ENCODE measurements around the gene INSC. TPM values are rescaled to one million over a fixed set of nuclear protein-coding genes. Genes with fewer than 3 reads are reported as not detected.

Gene INSC
- total RNA-seq, 2 experiments from 2014 or later, result 0.64 to 0.69 TPM

DNA sequence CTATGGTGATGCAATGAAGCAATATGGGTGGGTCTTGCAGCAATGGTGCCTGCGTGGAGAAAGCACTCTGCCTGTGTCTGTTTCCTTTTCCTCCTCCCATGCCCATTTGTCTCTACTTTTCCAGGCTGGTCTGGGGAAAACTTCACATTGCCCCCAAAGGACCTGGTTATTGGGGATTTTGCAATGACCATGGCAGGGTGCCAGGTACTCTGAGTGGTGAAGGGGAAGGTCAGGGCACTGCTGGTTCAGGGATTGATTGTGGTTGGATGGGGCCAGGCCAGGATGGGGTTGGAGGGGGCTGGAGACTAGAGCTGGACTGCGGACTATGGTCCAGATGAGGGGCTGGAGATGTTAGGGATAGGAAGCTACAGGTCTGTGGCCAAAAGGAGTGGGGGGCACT lies 92.1 kb downstream of the INSC start:
- ChIA-PET POLR2A (no interaction called here), CTCF (interaction anchor here (0.7 to 4.4 kb wide), 9 partner anchors 10 to 299 kb away, joined by 3 to 48 read pairs (median 8); no protein-coding TSS in a partner anchor)
- ATAC-seq, result no peak
- H3K27ac Mint-ChIP-seq, result no peak overlapping the region
- no peaks in the 10 kb centered on the region for H3K36me3 Mint-ChIP-seq (ENCODE audit: low read depth)
- H3K4me3 Mint-ChIP-seq, result no peak overlapping the region
- intact Hi-C loops (cut with DNase I, micrococcal nuclease), result loop anchor here in 1 of 2 experiments (5.0 kb wide), 1 partner anchor 229 kb away; no protein-coding TSS in a partner anchor
- no peaks in the 10 kb centered on the region for H3K27me3 Mint-ChIP-seq
- no peaks in the 10 kb centered on the region for H3K9me3 Mint-ChIP-seq (ENCODE audit: low read depth)
- no peaks in the 10 kb centered on the region for H3K4me1 Mint-ChIP-seq
- DNase-seq, result no peak

DNA sequence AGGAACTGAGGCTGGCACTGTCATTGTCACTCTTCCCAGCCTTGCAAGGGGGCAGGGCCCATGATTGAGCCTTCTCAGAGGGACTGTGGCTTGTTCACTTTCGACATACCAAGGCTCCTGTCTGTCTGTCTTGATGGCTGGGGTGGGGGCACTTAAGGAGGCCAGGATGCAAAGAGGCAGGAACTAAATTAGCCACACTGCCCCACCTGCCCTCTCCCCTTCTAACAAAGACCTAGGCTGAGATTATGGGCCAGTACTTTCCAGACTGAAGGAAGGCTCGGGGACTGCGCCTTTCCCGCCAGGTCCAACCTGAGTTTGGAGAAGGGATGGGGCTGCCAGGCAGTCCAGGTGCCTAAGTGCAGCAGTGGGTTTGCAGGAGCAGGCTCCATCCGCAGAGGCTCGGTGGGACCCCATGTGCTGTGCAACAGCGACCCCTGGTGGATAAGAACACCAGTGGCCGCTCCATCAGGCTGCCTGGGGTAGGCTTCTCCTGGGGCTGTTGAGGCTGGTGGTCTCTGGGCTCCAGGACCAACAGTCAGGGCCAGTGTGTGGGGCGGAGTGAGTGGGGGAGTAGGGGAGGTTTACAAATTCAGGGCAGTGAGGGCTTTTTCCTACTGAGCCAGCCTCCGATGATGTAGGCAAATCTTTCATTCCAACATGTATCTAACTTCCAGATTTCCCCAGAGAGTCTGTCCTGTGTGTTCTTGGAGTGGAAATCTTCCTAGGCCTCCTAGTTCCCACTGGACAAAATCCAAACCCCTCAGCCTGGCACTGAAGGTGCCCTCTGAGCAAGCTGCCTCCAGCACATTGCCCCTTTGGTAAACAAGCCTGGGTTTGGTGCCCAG lies 93.9 kb downstream of the INSC start:
- Mint-ChIP-seq H3K4me1 (no peaks in the 10 kb centered on the region), H3K9me3 (ENCODE audit: low read depth) (no peaks in the 10 kb centered on the region), H3K27me3 (no peaks in the 10 kb centered on the region), H3K27ac (no peak overlapping the region), H3K36me3 (ENCODE audit: low read depth) (no peaks in the 10 kb centered on the region), H3K4me3 (no peak overlapping the region)
- peak; percentile 87 for DNase-seq
- peak; percentile 97 for ATAC-seq
- ChIA-PET POLR2A (interaction anchor here (0.6 kb wide), 1 partner anchor 108 kb away, joined by 4 read pairs; no protein-coding TSS in a partner anchor), CTCF (interaction anchor here (0.6 to 4.4 kb wide), 15 partner anchors 12 to 301 kb away, joined by 3 to 48 read pairs (median 5); no protein-coding TSS in a partner anchor)
- intact Hi-C loops (cut with DNase I, micrococcal nuclease), result loop anchor here (1.0 to 5.0 kb wide), 8 partner anchors 49 to 300 kb away; no protein-coding TSS in a partner anchor

DNA sequence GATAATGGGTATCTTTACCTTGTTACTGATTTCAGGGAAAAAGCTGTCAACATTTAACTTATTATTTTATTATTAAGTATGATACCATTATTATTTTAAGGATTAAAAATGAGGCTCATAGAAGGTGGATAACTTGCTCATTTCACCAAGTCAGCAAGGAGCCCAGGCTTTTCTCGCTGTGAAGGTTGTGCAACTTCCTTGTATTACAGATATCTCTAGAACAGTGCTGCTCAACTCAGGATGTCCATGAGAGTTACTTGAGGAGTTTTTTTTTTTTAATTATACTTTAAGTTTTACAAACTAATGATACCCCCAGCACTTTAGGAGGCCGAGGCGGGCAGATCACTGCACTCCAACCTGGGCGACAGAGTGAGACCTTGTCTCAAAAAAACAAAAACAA lies 98.2 kb downstream of the INSC start:
- no peak overlapping the region for H3K27ac Mint-ChIP-seq
- intact Hi-C loops (cut with DNase I, micrococcal nuclease), result no loop called here
- no peaks in the 10 kb centered on the region for H3K4me1 Mint-ChIP-seq
- DNase-seq (no peak), ATAC-seq (no peak)
- no peaks in the 10 kb centered on the region for H3K9me3 Mint-ChIP-seq (ENCODE audit: low read depth)
- no peak overlapping the region for H3K4me3 Mint-ChIP-seq
- no peaks in the 10 kb centered on the region for H3K36me3 Mint-ChIP-seq (ENCODE audit: low read depth)
- H3K27me3 Mint-ChIP-seq, result no peaks in the 10 kb centered on the region
- CTCF ChIA-PET, result interaction anchor here (4.4 kb wide), 1 partner anchor 112 kb away, joined by 31 read pairs; no protein-coding TSS in a partner anchor
- POLR2A ChIA-PET, result no interaction called here

DNA sequence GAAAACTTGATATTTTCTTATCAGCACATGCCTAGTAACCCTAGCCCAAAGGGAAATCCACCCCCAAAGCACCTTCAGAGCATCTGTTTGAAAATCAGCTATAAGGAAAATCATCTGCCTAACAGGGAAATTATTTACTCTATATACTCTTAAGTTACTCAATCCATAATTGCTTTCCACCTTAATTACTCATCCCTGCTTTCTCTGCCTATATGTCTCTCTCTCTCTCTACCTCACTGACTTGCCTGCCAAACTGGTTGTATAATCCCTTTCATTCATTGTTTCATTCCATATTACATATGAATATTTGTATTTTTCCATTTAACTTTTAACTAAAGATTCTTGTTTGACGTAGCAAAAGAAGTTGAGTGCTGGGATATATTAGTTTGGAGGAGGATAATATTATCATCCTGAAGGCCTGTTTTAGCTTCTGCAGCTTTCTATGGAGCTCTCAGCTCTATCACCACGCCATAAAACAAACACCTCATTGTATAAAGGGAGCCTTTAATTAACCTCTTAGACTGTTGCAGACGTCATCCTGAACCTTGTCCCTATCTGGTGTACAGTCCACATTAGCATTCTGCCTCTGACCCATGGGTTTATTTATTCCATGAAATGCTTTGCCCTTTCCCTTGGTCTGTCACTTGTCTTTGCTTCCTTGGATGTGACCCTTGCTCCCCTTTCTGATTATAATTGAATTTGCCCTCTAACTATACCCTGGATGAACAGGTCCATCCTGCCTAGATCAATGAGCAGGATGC lies 98.9 kb downstream of the INSC start:
- DNase-seq, result no peak
- Mint-ChIP-seq H3K36me3 (ENCODE audit: low read depth) (no peaks in the 10 kb centered on the region), H3K4me3 (no peak overlapping the region), H3K27ac (no peak overlapping the region), H3K27me3 (no peaks in the 10 kb centered on the region), H3K9me3 (ENCODE audit: low read depth) (no peaks in the 10 kb centered on the region), H3K4me1 (no peaks in the 10 kb centered on the region)
- ChIA-PET CTCF (no interaction called here), POLR2A (no interaction called here)
- no peak for ATAC-seq
- intact Hi-C loops (cut with DNase I, micrococcal nuclease), result no loop called here

- no peak for ATAC-seq
- CTCF ChIA-PET, result interaction anchor here (0.8 to 3.2 kb wide), 2 partner anchors 10 to 115 kb away, joined by 5 to 12 read pairs; no protein-coding TSS in a partner anchor
- H3K4me3 Mint-ChIP-seq, result no peak overlapping the region
- no peaks in the 10 kb centered on the region for H3K27me3 Mint-ChIP-seq
- H3K9me3 Mint-ChIP-seq (ENCODE audit: low read depth), result no peaks in the 10 kb centered on the region
- no peak for DNase-seq
- intact Hi-C loops (cut with DNase I, micrococcal nuclease), result no loop called here
- H3K27ac Mint-ChIP-seq, result no peak overlapping the region
- H3K4me1 Mint-ChIP-seq, result no peaks in the 10 kb centered on the region
- H3K36me3 Mint-ChIP-seq (ENCODE audit: low read depth), result no peaks in the 10 kb centered on the region
- POLR2A ChIA-PET, result no interaction called here
These were observed 100.3 kb downstream of the INSC start for GRCh38 chr11:15215005-15215404.

GRCh38 chr11:15216678-15217077 lies 102.0 kb downstream of the INSC start:
- H3K36me3 Mint-ChIP-seq (ENCODE audit: low read depth), result no peaks in the 10 kb centered on the region

DNA sequence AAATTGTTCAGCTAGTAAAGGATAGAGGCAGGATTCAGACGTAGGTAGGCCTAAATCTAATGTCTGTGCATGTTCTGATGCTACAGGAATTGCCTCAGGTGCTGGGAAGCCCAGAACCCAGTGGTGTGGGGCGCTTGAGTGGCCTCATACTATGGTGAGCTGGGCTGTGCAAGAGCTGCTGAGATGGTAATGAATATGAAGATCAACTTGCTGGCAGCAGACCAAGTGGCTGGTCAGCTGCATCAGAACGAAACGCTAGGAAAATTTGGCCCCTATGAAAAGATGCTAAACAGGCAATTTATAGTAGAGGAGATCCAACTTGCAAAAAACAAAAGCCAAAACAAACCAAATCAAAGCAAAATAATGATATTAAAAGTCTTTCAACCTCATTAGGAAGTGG lies 102.7 kb downstream of the INSC start:
- intact Hi-C loops (cut with DNase I, micrococcal nuclease), result no loop called here
- no peak for ATAC-seq
- Mint-ChIP-seq H3K9me3 (ENCODE audit: low read depth) (no peaks in the 10 kb centered on the region), H3K27me3 (no peaks in the 10 kb centered on the region), H3K4me1 (no peaks in the 10 kb centered on the region), H3K36me3 (ENCODE audit: low read depth) (no peaks in the 10 kb centered on the region), H3K27ac (no peak overlapping the region), H3K4me3 (no peak overlapping the region)
- no peak for DNase-seq
- CTCF ChIA-PET, result interaction anchor here (0.7 to 3.2 kb wide), 5 partner anchors 21 to 319 kb away, joined by 3 to 12 read pairs (median 3); no protein-coding TSS in a partner anchor
- POLR2A ChIA-PET, result no interaction called here

More at GRCh38 chr11:15216678-15217077, 102.0 kb downstream of the INSC start:
- intact Hi-C loops (cut with DNase I, micrococcal nuclease), result no loop called here
- ATAC-seq (no peak), DNase-seq (peak; percentile 29)
- ChIA-PET POLR2A (no interaction called here), CTCF (interaction anchor here (0.8 to 3.2 kb wide), 4 partner anchors 20 to 132 kb away, joined by 3 to 12 read pairs (median 4); no protein-coding TSS in a partner anchor)
- H3K9me3 Mint-ChIP-seq (ENCODE audit: low read depth), result no peaks in the 10 kb centered on the region
- no peak overlapping the region for H3K4me3 Mint-ChIP-seq
- no peaks in the 10 kb centered on the region for H3K4me1 Mint-ChIP-seq
- H3K27ac Mint-ChIP-seq, result no peak overlapping the region
- H3K27me3 Mint-ChIP-seq, result no peaks in the 10 kb centered on the region

DNA sequence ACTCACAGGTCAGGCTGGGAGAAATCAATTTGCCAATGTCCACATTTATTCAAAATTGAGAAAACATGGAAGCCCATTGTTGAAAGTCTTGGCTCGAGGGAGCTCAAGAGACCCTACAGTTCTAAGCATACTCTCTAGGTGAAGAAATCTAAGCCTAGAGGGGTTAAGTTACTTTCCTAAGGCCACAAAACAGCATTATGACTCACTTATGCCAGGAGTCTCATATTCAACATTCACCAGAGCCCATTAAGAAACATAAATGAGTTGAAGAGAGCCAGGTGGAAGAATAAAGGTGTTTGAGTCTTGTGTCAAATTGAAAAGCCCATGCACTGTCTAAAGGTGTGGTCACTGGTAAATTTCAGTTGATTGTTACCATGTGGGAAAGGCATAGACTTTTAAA lies 108.1 kb downstream of the INSC start:
- Mint-ChIP-seq H3K9me3 (ENCODE audit: low read depth) (no peaks in the 10 kb centered on the region), H3K27me3 (no peaks in the 10 kb centered on the region), H3K4me3 (no peak overlapping the region), H3K27ac (no peak overlapping the region), H3K36me3 (ENCODE audit: low read depth) (no peaks in the 10 kb centered on the region), H3K4me1 (no peaks in the 10 kb centered on the region)
- ATAC-seq (no peak), DNase-seq (no peak)
- intact Hi-C loops (cut with DNase I, micrococcal nuclease), result no loop called here
- ChIA-PET CTCF (interaction anchor here (1.3 kb wide), 1 partner anchor 16 kb away, joined by 5 read pairs; no protein-coding TSS in a partner anchor), POLR2A (no interaction called here)

DNA sequence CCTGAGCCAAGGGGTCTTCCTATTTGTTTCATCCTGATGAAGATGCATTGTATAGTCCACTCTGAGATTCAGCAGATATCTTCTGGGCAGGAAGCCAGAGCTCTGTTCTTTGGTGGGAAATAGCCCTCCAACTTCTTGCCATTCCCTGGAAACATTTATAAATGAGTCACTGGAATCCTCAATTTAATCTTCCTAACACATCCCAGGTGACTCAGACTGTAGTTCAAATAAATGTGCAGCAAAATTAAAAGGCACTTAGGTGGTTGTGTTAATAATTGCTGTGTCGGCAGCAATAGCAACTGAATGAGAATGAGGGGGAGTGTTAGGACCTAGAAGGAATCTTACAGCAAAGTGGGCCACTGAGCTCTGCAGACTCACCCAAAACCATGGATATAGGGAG lies 108.6 kb downstream of the INSC start:
- Mint-ChIP-seq H3K36me3 (ENCODE audit: low read depth) (no peaks in the 10 kb centered on the region), H3K27ac (no peak overlapping the region), H3K27me3 (no peaks in the 10 kb centered on the region), H3K4me3 (no peak overlapping the region), H3K9me3 (ENCODE audit: low read depth) (no peaks in the 10 kb centered on the region), H3K4me1 (no peaks in the 10 kb centered on the region)
- DNase-seq (no peak), ATAC-seq (no peak)
- CTCF ChIA-PET, result interaction anchor here (1.3 to 2.2 kb wide), 2 partner anchors 16 to 123 kb away, joined by 5 to 13 read pairs; no protein-coding TSS in a partner anchor
- POLR2A ChIA-PET, result no interaction called here
- intact Hi-C loops (cut with DNase I, micrococcal nuclease), result no loop called here

DNA sequence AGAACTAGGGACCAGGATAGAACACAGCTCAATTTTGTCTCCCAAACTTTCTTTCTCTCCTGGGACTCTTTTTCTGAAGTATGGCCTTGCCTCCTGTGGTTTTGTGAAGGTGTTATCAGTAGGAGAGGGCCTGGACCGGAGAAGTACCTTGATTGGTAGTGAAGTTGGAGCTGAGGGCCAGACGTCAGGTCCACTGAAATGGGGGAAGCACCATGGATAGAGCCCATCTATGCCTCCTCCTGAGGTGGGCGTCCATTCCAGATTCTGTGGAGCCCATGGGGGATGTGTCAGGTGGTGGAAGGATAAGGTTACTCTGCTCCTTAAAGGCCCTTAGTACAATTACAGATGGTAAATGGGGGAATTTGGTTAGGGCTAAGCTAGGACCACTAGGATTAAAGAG lies 109.7 kb downstream of the INSC start:
- ChIA-PET POLR2A (no interaction called here), CTCF (interaction anchor here (0.7 to 2.2 kb wide), 2 partner anchors 13 to 124 kb away, joined by 3 to 13 read pairs; no protein-coding TSS in a partner anchor)
- Mint-ChIP-seq H3K4me1 (no peaks in the 10 kb centered on the region), H3K27ac (no peak overlapping the region), H3K4me3 (no peak overlapping the region), H3K9me3 (ENCODE audit: low read depth) (no peaks in the 10 kb centered on the region), H3K36me3 (ENCODE audit: low read depth) (no peaks in the 10 kb centered on the region), H3K27me3 (peaks cover 2% of the 10 kb centered on the region)
- DNase-seq, result no peak
- intact Hi-C loops (cut with DNase I, micrococcal nuclease), result no loop called here
- ATAC-seq, result no peak

GRCh38 chr11:15227011-15227410 lies 112.3 kb downstream of the INSC start:
- Mint-ChIP-seq H3K36me3 (ENCODE audit: low read depth) (no peaks in the 10 kb centered on the region), H3K9me3 (ENCODE audit: low read depth) (no peaks in the 10 kb centered on the region), H3K27me3 (peaks cover 2% of the 10 kb centered on the region), H3K4me1 (no peaks in the 10 kb centered on the region), H3K27ac (no peak overlapping the region), H3K4me3 (no peak overlapping the region)
- ChIA-PET POLR2A (no interaction called here), CTCF (no interaction called here)
- DNase-seq (no peak), ATAC-seq (no peak)
- intact Hi-C loops (cut with DNase I, micrococcal nuclease), result no loop called here
